ENCODE data around the gene PLEKHH1.

PLEKHH1 gene

GRCh38 chr14:67520482-67520881 lies 12.6 kb upstream of the PLEKHH1 start:
- no peak overlapping the region for H3K4me3 ChIP-seq (ENCODE audit: extremely low read depth, insufficient read depth, low read length, poor library complexity, severe bottlenecking)
- no peaks in the 10 kb centered on the region for H3K9me3 ChIP-seq (ENCODE audit: control insufficient read depth, low read length)
- H3K27ac ChIP-seq (ENCODE audit: low read depth, low read length, severe bottlenecking): no peak overlapping the region
- no CpG with 5 or more reads among the region's 1 CpG for WGBS, 2 experiments (ENCODE audit: insufficient coverage in 2 of 2)
- no peaks in the 10 kb centered on the region for H3K36me3 ChIP-seq (ENCODE audit: control insufficient read depth, insufficient read depth, low read length)
- H3K4me1 ChIP-seq (ENCODE audit: control insufficient read depth, insufficient read depth, low read length, poor library complexity, severe bottlenecking): no peaks in the 10 kb centered on the region

- Histone ChIP-seq H3K9me3 (ENCODE audit: control insufficient read depth, low read length) (no peaks in the 10 kb centered on the region), H3K4me3 (ENCODE audit: extremely low read depth, insufficient read depth, low read length, poor library complexity, severe bottlenecking) (no peak overlapping the region), H3K36me3 (ENCODE audit: control insufficient read depth, insufficient read depth, low read length) (no peaks in the 10 kb centered on the region), H3K4me1 (ENCODE audit: control insufficient read depth, insufficient read depth, low read length, poor library complexity, severe bottlenecking) (no peaks in the 10 kb centered on the region), H3K27ac (ENCODE audit: low read depth, low read length, severe bottlenecking) (no peak overlapping the region)
- 54% methylated on average over 2 of the region's 2 CpGs; no CpG with 5 or more reads in 1 of the 2 experiments for WGBS, 2 experiments (ENCODE audit: insufficient coverage in 2 of 2)
Observed at GRCh38 chr14:67522270-67522669, 10.8 kb upstream of the PLEKHH1 start.

- Histone ChIP-seq H3K9me3 (ENCODE audit: control insufficient read depth, low read length) (no peaks in the 10 kb centered on the region), H3K27ac (ENCODE audit: low read depth, low read length, severe bottlenecking) (no peak overlapping the region)
Observed at GRCh38 chr14:67523764-67524633, 9.1 kb upstream of the PLEKHH1 start.

GRCh38 chr14:67524634-67524963 lies 8.5 kb upstream of the PLEKHH1 start:
- WGBS, 2 experiments (ENCODE audit: insufficient coverage in 2 of 2): 80 to 83% methylated on average over 1 to 2 of the region's 3 CpGs
- Histone ChIP-seq H3K9me3 (ENCODE audit: control insufficient read depth, low read length) (no peaks in the 10 kb centered on the region), H3K4me1 (ENCODE audit: control insufficient read depth, insufficient read depth, low read length, poor library complexity, severe bottlenecking) (no peaks in the 10 kb centered on the region), H3K4me3 (ENCODE audit: extremely low read depth, insufficient read depth, low read length, poor library complexity, severe bottlenecking) (no peak overlapping the region), H3K36me3 (ENCODE audit: control insufficient read depth, insufficient read depth, low read length) (no peaks in the 10 kb centered on the region), H3K27ac (ENCODE audit: low read depth, low read length, severe bottlenecking) (no peak overlapping the region)

More at GRCh38 chr14:67523764-67524633, 9.1 kb upstream of the PLEKHH1 start:
- no peaks in the 10 kb centered on the region for H3K4me1 ChIP-seq (ENCODE audit: control insufficient read depth, insufficient read depth, low read length, poor library complexity, severe bottlenecking)
- H3K36me3 ChIP-seq (ENCODE audit: control insufficient read depth, insufficient read depth, low read length): no peaks in the 10 kb centered on the region
- no peak overlapping the region for H3K4me3 ChIP-seq (ENCODE audit: extremely low read depth, insufficient read depth, low read length, poor library complexity, severe bottlenecking)
- WGBS, 2 experiments (ENCODE audit: insufficient coverage in 2 of 2): 79 to 86% methylated on average over 4 to 5 of the region's 7 CpGs

DNA sequence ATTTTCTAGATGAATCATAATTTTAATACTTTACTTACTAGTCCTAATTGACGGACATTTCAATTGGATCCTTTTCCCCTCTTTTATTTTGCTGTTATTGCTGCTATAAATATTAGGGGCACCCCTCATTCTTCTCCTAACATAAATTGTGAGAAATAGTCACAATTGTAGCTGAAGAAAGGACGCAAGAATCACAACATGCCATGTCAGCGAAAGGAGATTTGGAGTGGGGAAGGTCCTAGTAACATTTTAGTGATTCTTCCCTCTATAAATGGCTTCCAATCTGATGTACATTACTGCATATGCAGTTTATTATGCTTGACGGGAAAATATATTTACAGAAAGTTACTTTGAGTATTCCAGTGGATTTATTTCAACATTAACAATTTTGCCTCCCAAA lies 7.7 kb upstream of the PLEKHH1 start:
- H3K4me3 ChIP-seq (ENCODE audit: extremely low read depth, insufficient read depth, low read length, poor library complexity, severe bottlenecking): no peak overlapping the region
- WGBS, 2 experiments (ENCODE audit: insufficient coverage in 2 of 2): 68% methylated on average over 2 of the region's 4 CpGs; no CpG with 5 or more reads in 1 of the 2 experiments

DNA sequence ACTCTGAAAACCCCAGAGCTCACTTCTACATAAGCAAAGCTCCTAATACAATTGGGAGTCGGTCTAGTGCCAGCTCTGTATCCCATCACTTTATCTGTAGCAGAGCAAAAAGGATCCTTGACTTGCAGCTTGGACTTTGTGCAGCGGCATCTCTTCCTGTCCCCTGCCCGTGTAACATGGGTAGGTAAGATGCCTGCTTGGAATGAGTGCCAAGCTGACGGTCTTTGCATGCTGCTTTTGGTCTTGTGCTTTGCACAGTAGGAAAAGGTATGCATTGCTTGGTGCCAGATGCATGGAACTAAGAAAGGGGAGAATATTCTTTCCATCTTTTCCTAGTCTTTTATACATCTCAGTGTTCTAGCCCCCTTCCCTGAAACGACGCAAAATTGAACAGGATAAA lies 6.9 kb upstream of the PLEKHH1 start:
- no peaks in the 10 kb centered on the region for H3K9me3 ChIP-seq (ENCODE audit: control insufficient read depth, low read length)
- H3K36me3 ChIP-seq (ENCODE audit: control insufficient read depth, insufficient read depth, low read length): no peaks in the 10 kb centered on the region
- WGBS, 2 experiments (ENCODE audit: insufficient coverage in 2 of 2): 64 to 80% methylated on average over 2 to 6 of the region's 6 CpGs
- no peak overlapping the region for H3K27ac ChIP-seq (ENCODE audit: low read depth, low read length, severe bottlenecking)
- no peaks in the 10 kb centered on the region for H3K4me1 ChIP-seq (ENCODE audit: control insufficient read depth, insufficient read depth, low read length, poor library complexity, severe bottlenecking)
- no peak overlapping the region for H3K4me3 ChIP-seq (ENCODE audit: extremely low read depth, insufficient read depth, low read length, poor library complexity, severe bottlenecking)

More for the DNA sequence above, 7.7 kb upstream of the PLEKHH1 start:
- H3K36me3 ChIP-seq (ENCODE audit: control insufficient read depth, insufficient read depth, low read length): no peaks in the 10 kb centered on the region
- no peaks in the 10 kb centered on the region for H3K9me3 ChIP-seq (ENCODE audit: control insufficient read depth, low read length)
- H3K4me1 ChIP-seq (ENCODE audit: control insufficient read depth, insufficient read depth, low read length, poor library complexity, severe bottlenecking): no peaks in the 10 kb centered on the region
- H3K27ac ChIP-seq (ENCODE audit: low read depth, low read length, severe bottlenecking): no peak overlapping the region

DNA sequence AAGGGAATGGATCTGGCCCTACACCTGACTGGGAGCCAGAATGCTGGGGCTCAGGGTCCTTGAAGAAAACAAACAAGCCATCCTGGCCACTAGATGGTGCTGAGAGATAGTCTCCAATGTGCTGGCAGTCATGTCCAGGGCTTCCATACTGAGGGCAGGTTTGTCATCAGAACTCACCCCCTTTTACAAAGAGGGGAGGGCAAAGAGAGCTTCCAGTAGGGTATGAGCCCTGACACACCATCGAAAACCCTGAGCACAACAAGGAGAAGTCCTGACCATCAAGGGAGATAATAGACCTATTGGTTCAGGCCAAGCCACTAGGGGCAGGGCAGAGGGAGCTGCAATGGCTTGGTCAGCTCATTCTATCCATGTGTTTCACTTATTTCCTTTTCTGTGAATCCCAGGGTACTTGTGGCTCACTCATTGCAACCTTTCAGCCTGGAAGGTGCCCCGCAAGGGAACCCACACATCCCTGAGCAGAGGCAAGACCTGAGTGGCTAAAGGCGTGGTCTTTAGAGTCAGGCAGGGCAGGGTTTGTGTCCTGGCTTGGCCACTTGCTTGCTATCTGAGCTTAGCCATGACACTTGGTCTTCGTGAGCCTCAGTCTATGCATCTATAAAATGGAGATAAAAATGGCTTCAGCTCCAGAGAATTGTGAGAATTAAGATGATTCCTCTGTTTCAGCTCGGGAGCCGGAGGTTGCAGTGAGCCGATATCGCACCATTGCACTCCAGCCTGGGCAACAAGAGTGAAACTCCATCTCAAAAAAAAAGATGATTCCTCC lies 6.2 kb upstream of the PLEKHH1 start:
- 80 to 83% methylated on average over 8 of the region's 8 CpGs for WGBS, 2 experiments (ENCODE audit: insufficient coverage in 2 of 2)

GRCh38 chr14:67527756-67528155 lies 5.3 kb upstream of the PLEKHH1 start:
- Histone ChIP-seq H3K27ac (ENCODE audit: low read depth, low read length, severe bottlenecking) (no peak overlapping the region), H3K36me3 (ENCODE audit: control insufficient read depth, insufficient read depth, low read length) (no peaks in the 10 kb centered on the region), H3K9me3 (ENCODE audit: control insufficient read depth, low read length) (no peaks in the 10 kb centered on the region), H3K4me3 (ENCODE audit: extremely low read depth, insufficient read depth, low read length, poor library complexity, severe bottlenecking) (no peak overlapping the region), H3K4me1 (ENCODE audit: control insufficient read depth, insufficient read depth, low read length, poor library complexity, severe bottlenecking) (no peaks in the 10 kb centered on the region)
- WGBS, 2 experiments (ENCODE audit: insufficient coverage in 2 of 2): 80 to 100% methylated on average over 1 to 2 of the region's 5 CpGs

More for the DNA sequence above, 6.2 kb upstream of the PLEKHH1 start:
- Histone ChIP-seq H3K36me3 (ENCODE audit: control insufficient read depth, insufficient read depth, low read length) (no peaks in the 10 kb centered on the region), H3K4me1 (ENCODE audit: control insufficient read depth, insufficient read depth, low read length, poor library complexity, severe bottlenecking) (no peaks in the 10 kb centered on the region), H3K27ac (ENCODE audit: low read depth, low read length, severe bottlenecking) (no peak overlapping the region), H3K4me3 (ENCODE audit: extremely low read depth, insufficient read depth, low read length, poor library complexity, severe bottlenecking) (no peak overlapping the region), H3K9me3 (ENCODE audit: control insufficient read depth, low read length) (no peaks in the 10 kb centered on the region)

DNA sequence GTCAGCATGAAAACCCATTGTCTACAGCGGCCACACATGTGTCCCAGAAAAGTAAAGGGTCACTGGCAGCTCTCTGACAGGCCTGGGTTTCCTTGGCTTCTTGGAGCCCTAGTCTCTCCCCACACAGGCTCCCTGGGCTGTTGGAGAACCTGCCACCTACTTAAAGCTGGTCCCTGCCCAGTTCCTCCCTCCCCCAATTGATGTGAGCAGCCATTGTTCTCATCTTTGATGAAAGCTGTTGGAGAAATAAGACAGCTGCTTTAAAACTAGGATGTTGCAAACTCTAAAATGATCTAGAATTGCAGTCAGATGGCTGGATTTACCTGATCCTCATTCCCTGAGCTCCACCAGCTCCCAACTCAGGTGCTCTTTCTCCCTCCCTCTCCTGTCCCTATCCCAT lies 4.8 kb upstream of the PLEKHH1 start:
- Histone ChIP-seq H3K36me3 (ENCODE audit: control insufficient read depth, insufficient read depth, low read length) (no peaks in the 10 kb centered on the region), H3K27ac (ENCODE audit: low read depth, low read length, severe bottlenecking) (no peak overlapping the region), H3K4me3 (ENCODE audit: extremely low read depth, insufficient read depth, low read length, poor library complexity, severe bottlenecking) (no peak overlapping the region), H3K9me3 (ENCODE audit: control insufficient read depth, low read length) (no peaks in the 10 kb centered on the region), H3K4me1 (ENCODE audit: control insufficient read depth, insufficient read depth, low read length, poor library complexity, severe bottlenecking) (no peaks in the 10 kb centered on the region)
- 86 to 100% methylated on average over 1 of the region's 1 CpG for WGBS, 2 experiments (ENCODE audit: insufficient coverage in 2 of 2)

- Histone ChIP-seq H3K4me1 (ENCODE audit: control insufficient read depth, insufficient read depth, low read length, poor library complexity, severe bottlenecking) (peaks cover 3% of the 10 kb centered on the region), H3K36me3 (ENCODE audit: control insufficient read depth, insufficient read depth, low read length) (no peaks in the 10 kb centered on the region), H3K4me3 (ENCODE audit: extremely low read depth, insufficient read depth, low read length, poor library complexity, severe bottlenecking) (no peak overlapping the region), H3K9me3 (ENCODE audit: control insufficient read depth, low read length) (no peaks in the 10 kb centered on the region), H3K27ac (ENCODE audit: low read depth, low read length, severe bottlenecking) (no peak overlapping the region)
- 83 to 94% methylated on average over 4 of the region's 5 CpGs for WGBS, 2 experiments (ENCODE audit: insufficient coverage in 2 of 2)
Observed at GRCh38 chr14:67529947-67530935, 2.8 kb upstream of the PLEKHH1 start.

Data from mesodermal cell (in vitro differentiated cells).